ENCODE data around the gene PLBD1.

DNA sequence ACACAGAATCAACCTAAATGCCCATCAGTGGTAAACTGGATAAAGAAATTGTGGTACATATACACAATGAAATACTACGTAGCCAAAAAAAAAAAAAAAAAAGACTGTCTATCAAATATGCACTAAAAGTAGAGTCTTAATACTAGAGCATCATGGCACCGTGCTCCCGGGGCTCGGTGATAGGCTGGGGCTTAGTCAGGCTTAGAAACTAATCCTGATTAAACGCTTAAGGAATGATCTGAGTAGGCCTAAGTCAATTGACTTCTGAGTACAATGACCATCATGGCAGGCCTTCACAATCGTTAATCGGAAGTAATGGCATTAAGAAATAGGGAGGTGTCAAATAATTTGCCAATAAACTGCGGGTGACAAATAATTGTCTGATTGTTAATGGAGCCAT lies 9.7 kb downstream of the PLBD1 start:
- TF ChIP-seq, protein P1, sequence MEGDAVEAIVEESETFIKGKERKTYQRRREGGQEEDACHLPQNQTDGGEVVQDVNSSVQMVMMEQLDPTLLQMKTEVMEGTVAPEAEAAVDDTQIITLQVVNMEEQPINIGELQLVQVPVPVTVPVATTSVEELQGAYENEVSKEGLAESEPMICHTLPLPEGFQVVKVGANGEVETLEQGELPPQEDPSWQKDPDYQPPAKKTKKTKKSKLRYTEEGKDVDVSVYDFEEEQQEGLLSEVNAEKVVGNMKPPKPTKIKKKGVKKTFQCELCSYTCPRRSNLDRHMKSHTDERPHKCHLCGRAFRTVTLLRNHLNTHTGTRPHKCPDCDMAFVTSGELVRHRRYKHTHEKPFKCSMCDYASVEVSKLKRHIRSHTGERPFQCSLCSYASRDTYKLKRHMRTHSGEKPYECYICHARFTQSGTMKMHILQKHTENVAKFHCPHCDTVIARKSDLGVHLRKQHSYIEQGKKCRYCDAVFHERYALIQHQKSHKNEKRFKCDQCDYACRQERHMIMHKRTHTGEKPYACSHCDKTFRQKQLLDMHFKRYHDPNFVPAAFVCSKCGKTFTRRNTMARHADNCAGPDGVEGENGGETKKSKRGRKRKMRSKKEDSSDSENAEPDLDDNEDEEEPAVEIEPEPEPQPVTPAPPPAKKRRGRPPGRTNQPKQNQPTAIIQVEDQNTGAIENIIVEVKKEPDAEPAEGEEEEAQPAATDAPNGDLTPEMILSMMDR (IDR thresholded peaks at IDR 0.05), result no peak
- TF ChIP-seq POLR2AphosphoS5 (IDR thresholded peaks at IDR 0.05), result no peak
- no peak for TF ChIP-seq POLR2A (IDR thresholded peaks at IDR 0.05)

Measured in transverse colon (tissue), 4 donors.